Endothelial cell of umbilical vein (primary cell): Measurements from ENCODE around the gene KIF26A. TPM values are rescaled to one million over a fixed set of nuclear protein-coding genes. Genes with fewer than 3 reads are reported as not detected.

Source experiments
- BruUV-seq: library from RNA; stranded (reverse); fragments of 400-500 nt; replicated peaks from 2 replicates; lab custom pipeline; 2021; lab: Mats Ljungman, UMichigan
- CTCF ChIA-PET: fragments of 300-600, 350-600 bp; sonication (Branson Sonifier 250); formaldehyde crosslinking; loops from one replicate; lab custom pipeline; 2021; ENCODE audit warnings: antibody characterized with exemption, inconsistent platforms; lab: Charles Lee
- POLR2A ChIA-PET: fragments of 300-600, 350-600 bp; sonication (Branson Sonifier 250); formaldehyde crosslinking; loops from one replicate; lab custom pipeline; 2021; ENCODE audit warnings: antibody characterized with exemption, inconsistent platforms; lab: Charles Lee
- DNase-seq: peaks from one replicate; pipeline ENCODE4 v3.0.0-alpha.2; 2011; ENCODE audit warnings: low read depth, low spot score
- FAIRE-seq: peaks from 2 replicates; lab custom pipeline; 2011; peaks lifted over from hg19 to GRCh38; lab: Jason Lieb, UNC
- H2AFZ ChIP-seq: 2 replicates; pipeline ENCODE4 v1.6.0; 2012; ENCODE audit warnings: low read depth, low read length, control low read depth, inconsistent platforms
- H3K27ac ChIP-seq: 2 replicates; pipeline ENCODE4 v1.5.1; 2011; ENCODE audit warnings: low read depth, mild to moderate bottlenecking, control low read depth, low read length, moderate library complexity; ENCODE audit not compliant: insufficient read depth
- H3K27me3 ChIP-seq, 2 experiments: 2 replicates each; pipeline versions ENCODE4 v1.6.0 to v1.6.1; 2011; ENCODE audit warnings: low read length in 2 of 2, mixed read lengths in 1 of 2; ENCODE audit not compliant: control insufficient read depth in 2 of 2, insufficient read depth in 2 of 2
- H3K36me3 ChIP-seq, 2 experiments: 2 replicates in 1 of 2; 3 replicates in 1 of 2; pipeline ENCODE4 v1.5.1; 2011; ENCODE audit warnings: low read length in 2 of 2, mild to moderate bottlenecking in 1 of 2, moderate library complexity in 1 of 2; ENCODE audit not compliant: control insufficient read depth in 2 of 2, insufficient read depth in 2 of 2; ENCODE audit errors: extremely low read depth in 1 of 2
- H3K4me1 ChIP-seq: 3 replicates; pipeline ENCODE4 v1.5.1; 2011; ENCODE audit warnings: mild to moderate bottlenecking, low read length; ENCODE audit not compliant: control insufficient read depth, insufficient read depth; ENCODE audit errors: extremely low read depth
- H3K4me2 ChIP-seq: 2 replicates; pipeline ENCODE4 v1.6.1; 2011; ENCODE audit warnings: low read length, control low read depth, mixed read lengths; ENCODE audit not compliant: insufficient read depth
- H3K4me3 ChIP-seq, 3 experiments: fragments of 200-600 bp in 1 of 3; sonication (generic), shearing (Covaris generic) in 1 of 3; replicated peaks in 1 of 3; 2 replicates each; pipeline ENCODE4 v1.5.1; 2011 to 2016; ENCODE audit warnings: control low read depth in 3 of 3, low read length in 3 of 3, mild to moderate bottlenecking in 2 of 3, inconsistent platforms in 1 of 3, low read depth in 1 of 3, moderate library complexity in 1 of 3; ENCODE audit not compliant: insufficient read depth in 1 of 3
- H3K79me2 ChIP-seq: 2 replicates; pipeline ENCODE4 v1.6.0; 2012; ENCODE audit warnings: low read length, inconsistent platforms; ENCODE audit not compliant: control insufficient read depth, insufficient read depth
- H3K9ac ChIP-seq: replicated peaks from 2 replicates; pipeline ENCODE3; 2011; ENCODE audit warnings: low read length, control low read depth; ENCODE audit not compliant: insufficient read depth; ENCODE audit errors: extremely low read depth
- H3K9me1 ChIP-seq: replicated peaks from 3 replicates; pipeline ENCODE4 v1.6.0; 2011; ENCODE audit warnings: mild to moderate bottlenecking, low read length; ENCODE audit not compliant: control insufficient read depth, insufficient read depth; ENCODE audit errors: extremely low read depth
- H3K9me3 ChIP-seq: replicated peaks from 2 replicates; pipeline ENCODE4 v1.5.1; 2012; ENCODE audit warnings: low read length, inconsistent platforms; ENCODE audit not compliant: control insufficient read depth, insufficient read depth
- H4K20me1 ChIP-seq: replicated peaks from 2 replicates; pipeline ENCODE3; 2011; ENCODE audit warnings: mild to moderate bottlenecking, low read length; ENCODE audit not compliant: control insufficient read depth, insufficient read depth; ENCODE audit errors: extremely low read depth
- EZH2 ChIP-seq: IDR thresholded peaks from 2 replicates; pipeline ENCODE4 v1.6.1; 2012; ENCODE audit warnings: borderline replicate concordance, low read depth, mild to moderate bottlenecking, moderate library complexity, low read length, inconsistent platforms; ENCODE audit not compliant: severe bottlenecking
- FOS ChIP-seq: IDR thresholded peaks from 2 replicates; pipeline ENCODE4 v1.6.1; 2011; ENCODE audit warnings: mild to moderate bottlenecking, low read length, moderate library complexity, borderline replicate concordance; ENCODE audit not compliant: insufficient read depth
- GATA2 ChIP-seq: IDR thresholded peaks from 2 replicates; pipeline ENCODE4 v1.7.0; 2011; ENCODE audit warnings: low read depth, mild to moderate bottlenecking, moderate library complexity, mixed read lengths, low read length; ENCODE audit not compliant: insufficient read length, insufficient read depth
- JUN ChIP-seq: IDR thresholded peaks from 2 replicates; pipeline ENCODE4 v1.6.1; 2011; ENCODE audit warnings: borderline replicate concordance, low read depth; ENCODE audit not compliant: insufficient read length, insufficient read depth
- MYC ChIP-seq: IDR thresholded peaks from one replicate; pipeline ENCODE4 v1.6.1; 2011; ENCODE audit warnings: mild to moderate bottlenecking, low read depth, low read length
- POLR2A ChIP-seq: IDR thresholded peaks from 2 replicates; pipeline ENCODE4 v1.6.1; 2012; ENCODE audit warnings: low read depth, mild to moderate bottlenecking, control low read depth, low read length
- POLR2AphosphoS5 ChIP-seq: IDR thresholded peaks from 2 replicates; pipeline ENCODE4 v1.6.1; 2012; ENCODE audit warnings: low read depth, mild to moderate bottlenecking, control low read depth, low read length, moderate library complexity; ENCODE audit not compliant: insufficient read depth
- dilution Hi-C: fragments of 300-500 bp; cut with MboI; formaldehyde crosslinking; loops from one replicate; pipeline ENCODE4 v1.15.0; 2019; ENCODE audit warnings: low sequenced_read_pairs; ENCODE audit not compliant: extremely low pct_ligation_motif_present
- intact Hi-C: fragments of 100-400 bp; cut with micrococcal nuclease; formaldehyde crosslinking; loops from one replicate; pipeline ENCODE4 v1.10.0; 2022
- polyA plus RNA-seq, 4 experiments: library from polyadenylated mRNA; depleted of rRNA in 3 of 4; stranded (reverse) in 3 of 4; unstranded in 1 of 4; fragments of >200 nt; gene quantifications; 2 replicates each; pipeline versions ENCODE4 v1.2.1 to v1.2.3, GENCODE V29; 2011 to 2012; ENCODE audit warnings: missing spikeins in 1 of 4
- total RNA-seq: library from RNA; stranded (reverse); gene quantifications from 2 replicates; pipeline ENCODE4 v1.2.3, GENCODE V29; 2021
- TF ChIP-seq, protein P1 (sequence below): IDR thresholded peaks from 2 replicates; pipeline ENCODE4 v1.6.1; 2011; ENCODE audit not compliant: insufficient read depth, insufficient read length
- TF ChIP-seq, protein P2 (sequence below), 2 donors: IDR thresholded peaks; 1 replicate in 1 of 2; 2 replicates in 1 of 2; pipeline ENCODE4 v1.5.1; 2011; ENCODE audit warnings: low read length in 2 of 2, mild to moderate bottlenecking in 2 of 2, moderate library complexity in 2 of 2, control low read depth in 1 of 2, inconsistent platforms in 1 of 2, low read depth in 1 of 2; ENCODE audit not compliant: insufficient read depth in 1 of 2; ENCODE audit errors: extremely low read depth in 1 of 2

KIF26A gene
- total and polyA plus RNA-seq, 2 donors (not counting 3 experiments of a cell fraction or from before 2014, with no cell fraction given), result 3.6 to 10.7 TPM

DNA sequence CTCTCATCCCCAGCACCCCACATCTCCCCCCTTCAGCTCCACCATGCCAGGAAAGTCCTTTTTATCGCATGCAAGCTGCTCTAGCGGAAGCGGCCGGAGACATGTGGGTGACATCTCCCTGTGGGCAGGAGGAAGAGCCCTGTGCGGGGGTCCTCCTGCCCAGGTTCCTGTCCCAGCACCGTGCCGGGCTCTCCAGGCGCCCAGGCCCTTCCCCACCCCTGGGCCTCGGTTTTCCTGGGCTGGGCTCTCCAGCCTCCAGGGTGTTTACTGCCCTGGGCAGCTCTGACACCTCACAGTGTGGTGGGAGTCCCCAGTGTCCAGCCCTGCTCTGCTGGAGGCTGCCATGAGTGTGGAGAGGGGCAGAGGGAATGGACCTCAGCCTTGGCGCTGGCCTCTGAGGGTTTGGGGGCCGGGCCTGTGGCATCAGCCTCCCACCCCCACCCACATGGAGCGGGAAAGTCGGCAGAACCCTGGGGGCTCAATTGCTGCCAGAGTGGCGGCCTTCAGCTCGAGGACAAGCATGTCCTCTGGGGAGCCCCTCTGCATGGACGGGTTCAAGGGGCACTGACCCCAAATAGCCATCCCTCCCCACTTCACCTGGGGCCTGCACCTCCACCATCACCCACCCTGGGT lies 36.0 kb upstream of the KIF26A start:
- no peaks in the 10 kb centered on the region for H3K36me3 ChIP-seq
- H3K4me3 ChIP-seq, result no peak overlapping the region
- BruUV-seq, result no TSS peak
- H3K9ac ChIP-seq, result no peak overlapping the region
- DNase-seq, result no peak
- ChIA-PET POLR2A (no interaction called here), CTCF (no interaction called here)
- H3K4me2 ChIP-seq, result no peak overlapping the region
- dilution Hi-C loops (no loop called here), intact Hi-C loops (no loop called here)
- H4K20me1 ChIP-seq, result no peaks in the 10 kb centered on the region
- H3K27me3 ChIP-seq, result no peaks in the 10 kb centered on the region
- no peak for FAIRE-seq
- H3K79me2 ChIP-seq, result no peaks in the 10 kb centered on the region
- H3K4me1 ChIP-seq, result no peaks in the 10 kb centered on the region
- no peaks in the 10 kb centered on the region for H3K9me3 ChIP-seq
- TF ChIP-seq GATA2 (no peak), POLR2AphosphoS5 (no peak), POLR2A (no peak), FOS (no peak), MYC (no peak), JUN (no peak), EZH2 (no peak)
- TF ChIP-seq, protein P1, sequence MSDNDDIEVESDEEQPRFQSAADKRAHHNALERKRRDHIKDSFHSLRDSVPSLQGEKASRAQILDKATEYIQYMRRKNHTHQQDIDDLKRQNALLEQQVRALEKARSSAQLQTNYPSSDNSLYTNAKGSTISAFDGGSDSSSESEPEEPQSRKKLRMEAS, result no peak
- TF ChIP-seq, protein P2, sequence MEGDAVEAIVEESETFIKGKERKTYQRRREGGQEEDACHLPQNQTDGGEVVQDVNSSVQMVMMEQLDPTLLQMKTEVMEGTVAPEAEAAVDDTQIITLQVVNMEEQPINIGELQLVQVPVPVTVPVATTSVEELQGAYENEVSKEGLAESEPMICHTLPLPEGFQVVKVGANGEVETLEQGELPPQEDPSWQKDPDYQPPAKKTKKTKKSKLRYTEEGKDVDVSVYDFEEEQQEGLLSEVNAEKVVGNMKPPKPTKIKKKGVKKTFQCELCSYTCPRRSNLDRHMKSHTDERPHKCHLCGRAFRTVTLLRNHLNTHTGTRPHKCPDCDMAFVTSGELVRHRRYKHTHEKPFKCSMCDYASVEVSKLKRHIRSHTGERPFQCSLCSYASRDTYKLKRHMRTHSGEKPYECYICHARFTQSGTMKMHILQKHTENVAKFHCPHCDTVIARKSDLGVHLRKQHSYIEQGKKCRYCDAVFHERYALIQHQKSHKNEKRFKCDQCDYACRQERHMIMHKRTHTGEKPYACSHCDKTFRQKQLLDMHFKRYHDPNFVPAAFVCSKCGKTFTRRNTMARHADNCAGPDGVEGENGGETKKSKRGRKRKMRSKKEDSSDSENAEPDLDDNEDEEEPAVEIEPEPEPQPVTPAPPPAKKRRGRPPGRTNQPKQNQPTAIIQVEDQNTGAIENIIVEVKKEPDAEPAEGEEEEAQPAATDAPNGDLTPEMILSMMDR (IDR thresholded peaks at IDR 0.05; ENCODE audit: extremely low read depth in 1 of 2, insufficient read depth in 1 of 2, low read depth in 1 of 2, low read length in 2 of 2), result no peak
- H3K9me1 ChIP-seq, result no peaks in the 10 kb centered on the region
- H3K27ac ChIP-seq, result no peak overlapping the region
- H2AFZ ChIP-seq, result no peak overlapping the region
